GM18861 (cell line): ENCODE data around the gene DNALI1.

Experiments used
- ATAC-seq: cut with Tn5 transposase; IDR thresholded peaks from one replicate; pipeline ENCODE4 v1.9.1; 2021; ENCODE audit not compliant: unreplicated experiment

Gene DNALI1

DNA sequence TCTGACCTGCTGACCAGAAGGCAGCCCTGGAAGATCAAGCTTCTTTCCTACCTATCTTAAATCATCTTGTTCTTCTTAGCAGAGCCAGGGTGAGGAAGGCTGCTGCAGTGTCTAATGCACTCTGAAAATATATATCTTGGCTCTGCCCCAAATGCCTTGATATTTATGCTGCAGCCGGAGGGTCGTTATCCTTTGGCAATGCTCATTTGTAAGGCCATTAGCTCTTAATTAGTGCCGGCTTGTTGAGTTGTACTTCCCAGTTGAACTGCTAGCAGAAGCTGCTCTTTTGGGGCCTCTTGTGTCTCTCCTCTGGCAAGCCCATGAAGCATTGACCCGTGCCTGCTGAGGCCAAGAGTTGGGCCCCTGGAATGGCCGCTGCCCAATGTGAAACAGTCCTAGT, 43.2 kb downstream of the DNALI1 start:
- no peak for ATAC-seq

DNA sequence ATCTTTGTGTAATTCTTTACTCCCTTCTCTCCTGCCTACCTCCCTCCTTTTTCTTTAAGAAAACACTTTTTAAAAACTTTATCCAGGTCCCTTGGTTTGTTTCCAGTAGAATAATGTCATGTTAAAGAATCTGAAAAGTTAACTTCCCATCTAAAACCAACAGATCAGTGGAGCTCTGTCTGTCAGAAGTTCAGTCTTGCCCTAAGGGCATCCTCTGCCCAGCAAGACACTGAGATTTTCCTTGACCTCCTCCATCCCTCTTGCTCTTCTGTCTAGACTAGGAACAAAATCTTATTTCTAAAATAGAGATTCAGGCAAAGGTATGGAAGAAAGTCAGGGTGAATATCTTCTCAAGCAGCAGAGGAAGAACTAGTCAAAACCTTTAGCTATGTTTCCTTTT, 44.7 kb downstream of the DNALI1 start:
- no peak for ATAC-seq

DNA sequence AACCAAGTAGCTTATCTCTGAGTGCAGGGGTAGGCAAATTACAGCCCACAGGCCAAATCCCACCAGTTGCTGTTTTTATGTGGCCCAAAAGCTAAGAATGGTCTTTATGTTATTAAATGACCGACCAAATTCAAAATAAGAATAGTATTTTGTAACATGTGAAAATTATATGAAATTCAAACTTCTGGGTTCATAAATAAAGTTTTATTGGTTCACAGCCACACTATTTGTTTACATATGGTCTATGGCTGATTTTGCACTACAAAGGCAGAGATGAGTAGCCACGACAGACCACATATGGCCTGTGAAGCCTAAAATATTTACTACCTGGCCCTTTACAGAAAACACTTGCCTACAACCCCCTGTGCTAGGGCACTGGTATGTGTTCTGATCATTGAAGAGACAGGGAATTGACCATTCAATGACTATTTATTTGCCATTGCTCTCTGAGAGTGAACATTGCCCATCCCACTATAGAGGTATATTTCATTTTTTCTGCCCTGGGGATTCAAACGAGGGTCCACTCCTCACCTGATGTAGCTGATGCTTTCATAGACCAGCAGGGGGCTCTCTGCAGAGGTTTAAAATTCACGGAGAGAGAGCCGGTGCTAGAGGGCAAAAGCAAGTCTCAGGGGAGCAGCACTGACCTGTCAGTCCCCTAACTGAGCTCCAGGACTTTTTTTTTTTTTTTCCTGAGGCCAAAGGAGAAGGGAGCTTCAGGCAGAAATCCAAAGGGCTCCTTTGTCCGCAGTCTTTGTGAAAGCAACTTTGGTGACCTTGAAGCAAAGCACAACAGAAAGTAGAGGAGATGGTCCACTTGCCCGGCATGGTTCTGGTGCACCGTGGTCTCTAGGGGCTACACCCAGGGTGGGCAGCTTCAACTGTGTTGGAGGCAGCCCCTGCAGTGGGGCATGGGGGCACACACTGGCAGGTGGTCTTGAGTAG, 46.3 kb downstream of the DNALI1 start:
- ATAC-seq = no peak

DNA sequence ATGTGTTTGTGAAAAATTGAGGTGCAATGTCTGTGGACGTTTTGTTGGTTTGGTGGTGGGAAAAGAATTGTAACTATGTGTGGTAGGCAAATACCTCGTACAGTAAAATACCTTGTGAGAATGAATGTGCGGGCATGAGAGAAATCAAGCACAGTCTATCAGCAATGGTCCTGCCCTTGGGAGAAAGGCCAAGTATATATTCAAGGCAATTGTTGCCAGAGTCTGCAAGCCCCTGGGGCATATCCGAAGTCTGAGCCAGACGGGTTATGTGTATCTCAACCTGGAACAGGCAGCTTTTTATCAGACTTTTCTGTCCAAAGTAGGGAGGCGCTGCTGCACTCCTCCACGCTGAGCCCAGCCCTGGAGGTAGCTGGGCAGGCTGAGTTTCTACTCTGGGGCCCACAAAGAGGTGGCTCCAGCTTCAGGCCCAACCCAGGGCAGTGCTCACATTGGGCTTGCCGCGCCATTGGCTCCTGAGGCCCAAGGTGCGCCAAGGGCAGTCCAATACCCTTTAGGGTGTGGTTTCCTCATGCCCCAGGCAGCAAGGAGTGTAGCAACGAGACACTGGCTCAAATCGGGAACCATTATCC, 48.4 kb downstream of the DNALI1 start:
- ATAC-seq = no peak

DNA sequence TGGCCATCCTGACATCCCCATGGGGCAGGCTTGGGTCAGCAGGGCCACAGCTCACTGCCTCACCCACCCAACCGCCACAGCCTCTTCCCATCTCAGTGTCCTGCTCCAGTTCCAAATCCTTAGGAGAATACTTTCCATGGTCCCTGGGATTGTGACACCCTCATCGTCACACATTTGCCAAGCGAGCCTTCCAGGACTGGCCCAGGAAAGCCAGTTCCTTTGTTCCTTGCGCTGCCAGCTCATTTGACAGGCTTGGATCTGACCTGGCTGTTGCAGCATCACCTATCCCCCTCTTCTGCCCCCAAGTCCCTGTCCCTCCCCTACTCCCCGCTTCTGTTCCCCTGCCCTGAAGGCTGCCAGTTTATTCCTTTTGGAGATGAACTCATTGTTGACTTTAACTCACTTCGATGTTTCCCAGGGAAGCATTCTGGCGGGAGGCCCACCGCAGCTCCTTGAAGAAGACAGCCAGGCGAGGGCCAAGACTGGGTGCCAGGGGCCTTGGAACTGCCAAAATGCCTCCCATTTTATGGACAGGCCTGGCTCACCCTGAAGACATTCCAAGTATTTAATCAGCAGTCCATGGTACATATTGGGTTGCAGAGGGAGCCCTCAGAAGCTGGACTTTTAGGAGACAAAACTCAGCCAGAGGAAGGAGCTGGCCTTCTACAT, 49.2 kb downstream of the DNALI1 start:
- ATAC-seq = no peak

DNA sequence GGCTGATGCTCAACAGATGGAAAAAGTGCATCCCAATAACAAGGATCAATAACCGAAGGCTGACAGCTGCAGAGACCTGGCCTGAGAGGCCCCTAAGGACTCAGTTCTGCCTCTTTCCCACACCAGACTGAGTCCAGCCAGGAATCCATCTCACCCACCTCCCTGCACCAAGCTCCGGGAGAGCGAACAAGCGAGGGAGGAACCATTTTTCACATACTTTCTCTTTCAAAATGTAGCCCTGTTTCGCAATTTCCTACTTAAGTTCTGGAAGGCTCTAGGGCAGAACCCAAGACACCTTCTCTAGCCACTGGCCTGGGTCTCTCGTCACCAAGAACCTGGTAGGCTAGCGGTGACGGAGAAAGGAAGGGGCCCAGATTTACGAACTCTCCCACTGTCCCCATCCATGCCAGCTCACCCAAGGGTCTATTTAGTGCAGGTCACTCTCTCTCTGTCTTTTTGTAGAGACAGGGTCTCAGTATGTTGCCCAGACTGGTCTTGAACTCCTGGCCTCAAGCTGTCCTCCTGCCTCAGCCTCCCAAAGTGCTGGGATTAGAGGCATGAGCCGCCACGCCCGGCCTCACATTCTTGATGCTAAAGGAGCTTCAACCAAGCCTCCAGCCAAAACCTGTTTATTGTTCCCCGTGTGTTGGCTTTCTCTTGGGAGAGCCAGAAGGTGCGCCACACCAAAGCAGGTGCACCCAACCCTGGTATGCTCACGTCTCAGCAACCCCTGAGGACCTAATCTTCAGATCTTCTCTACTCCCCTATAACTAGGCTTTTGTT, 49.9 kb downstream of the DNALI1 start:
- ATAC-seq = no peak

DNA sequence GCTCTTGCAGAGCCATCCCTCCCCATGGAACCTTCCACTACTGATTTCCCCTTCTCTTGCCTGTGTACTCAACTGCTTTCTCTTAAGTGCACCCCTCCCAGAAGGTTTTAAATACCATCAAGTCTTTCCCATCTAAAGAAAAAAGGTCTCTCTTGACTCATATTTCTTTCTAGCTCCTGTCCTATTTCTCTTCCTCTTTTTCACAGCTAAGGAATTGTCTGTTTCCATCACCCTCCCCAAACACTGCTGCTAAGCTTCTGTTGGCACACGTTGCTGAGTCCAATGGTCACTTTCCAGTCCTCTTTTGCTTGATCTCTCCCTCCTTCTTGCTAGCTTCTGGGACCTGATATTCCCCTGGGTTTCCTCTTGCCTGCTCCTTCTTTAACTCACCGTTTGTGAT, 52.3 kb downstream of the DNALI1 start:
- no peak for ATAC-seq

DNA sequence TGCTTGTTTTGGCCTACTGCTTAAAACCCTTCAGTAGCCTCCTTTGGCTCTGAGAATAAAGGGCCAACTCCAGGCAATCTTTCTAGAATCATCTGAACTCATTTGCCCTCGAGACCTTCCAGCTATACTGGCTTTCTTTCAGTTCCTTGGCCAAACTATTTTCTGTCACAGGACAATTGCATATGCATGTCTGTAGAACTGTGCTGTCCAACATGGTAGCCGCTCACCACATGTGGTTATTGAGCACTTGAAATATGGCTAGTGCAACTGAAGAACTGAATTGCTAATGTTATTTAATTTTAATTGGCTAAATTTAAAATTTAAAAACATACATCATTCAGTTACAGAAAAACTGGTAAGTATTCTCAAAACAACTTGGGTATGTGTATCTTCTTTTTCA, 53.3 kb downstream of the DNALI1 start:
- ATAC-seq = no peak

DNA sequence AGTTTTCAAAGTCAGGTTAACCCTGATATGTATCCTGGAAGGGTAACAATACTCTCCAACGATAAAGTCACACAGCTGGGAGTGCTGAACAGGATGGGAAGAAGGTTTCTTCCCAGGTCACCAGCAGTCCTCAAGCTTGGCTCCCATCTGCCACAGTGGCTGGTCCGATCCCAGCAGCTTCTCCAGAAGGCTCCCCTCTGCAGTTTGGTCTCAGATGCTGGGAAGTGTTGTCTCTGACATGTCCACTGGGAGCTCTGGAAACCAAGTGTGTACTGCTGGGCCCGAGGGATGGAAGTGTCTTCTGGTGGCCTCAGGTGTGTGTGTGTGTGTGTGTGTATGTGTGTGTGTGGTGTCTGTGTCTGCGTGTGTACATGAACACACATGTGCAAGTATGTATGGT, 55.4 kb downstream of the DNALI1 start:
- ATAC-seq = no peak

DNA sequence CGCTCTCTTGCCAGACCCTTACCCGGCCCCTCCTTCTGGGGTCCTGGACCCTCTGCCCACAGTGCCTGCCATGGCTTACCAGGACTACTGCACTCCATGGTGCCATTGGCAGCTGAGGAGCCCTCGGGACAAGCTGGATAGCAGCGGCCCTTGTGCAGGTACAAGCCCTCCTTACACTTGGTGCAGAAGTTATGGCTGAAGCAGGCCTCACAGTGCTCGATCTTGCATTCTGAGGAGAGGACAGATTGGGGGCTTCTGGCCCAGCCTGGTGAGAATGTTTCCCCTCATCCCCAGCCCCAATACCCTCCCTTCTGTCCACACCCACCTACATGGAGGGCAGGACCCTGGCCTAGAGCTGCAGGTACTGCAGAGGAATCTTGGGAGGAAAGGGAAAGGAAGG, 57.4 kb downstream of the DNALI1 start:
- no peak for ATAC-seq

DNA sequence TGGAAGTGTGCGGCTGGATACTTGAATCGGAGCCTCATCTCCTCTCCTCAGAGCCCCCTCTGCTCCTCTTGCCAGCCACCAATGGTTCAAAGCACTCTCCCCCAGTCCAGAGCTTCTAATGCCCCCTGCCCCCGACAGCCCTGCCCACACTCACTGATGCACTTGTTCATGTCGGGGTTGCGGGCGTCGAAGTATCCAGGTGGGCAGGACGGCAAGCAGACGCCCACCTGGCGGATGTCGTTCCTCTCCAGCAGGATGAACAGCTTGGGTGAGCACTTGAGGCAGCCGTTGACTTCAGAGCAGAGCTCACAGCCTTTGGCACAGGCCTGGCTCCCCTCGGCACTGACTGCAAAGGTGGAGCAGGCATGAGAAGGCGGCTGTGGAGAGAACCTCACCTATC, 59.6 kb downstream of the DNALI1 start:
- no peak for ATAC-seq
